GM21786 (cell line): Measurements from ENCODE around the gene NCK2.

Experiments used
- ATAC-seq: cut with Tn5 transposase; IDR thresholded peaks from one replicate; pipeline ENCODE4 v1.9.1; 2021; ENCODE audit not compliant: unreplicated experiment

Gene NCK2

DNA sequence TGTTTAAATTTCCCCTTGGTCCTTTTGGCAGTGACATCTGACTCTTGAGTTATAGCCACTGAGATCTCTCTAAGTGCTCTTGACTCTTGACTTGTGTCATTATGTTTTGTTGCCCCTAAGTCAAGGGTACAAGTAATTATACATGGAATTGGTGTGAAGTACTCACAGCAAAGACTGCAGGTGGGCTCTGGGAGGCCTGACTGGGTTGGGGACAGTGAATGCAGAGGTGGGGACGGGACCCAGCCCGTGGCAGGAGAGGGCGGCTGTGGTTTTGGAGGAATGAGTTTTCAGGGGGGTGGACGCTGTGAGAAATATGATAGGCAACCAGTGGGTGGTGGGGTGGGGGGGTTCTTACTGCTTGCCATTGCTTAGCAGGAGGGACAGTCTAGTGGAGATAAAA, 97.8 kb downstream of the NCK2 start:
- ATAC-seq: no peak

DNA sequence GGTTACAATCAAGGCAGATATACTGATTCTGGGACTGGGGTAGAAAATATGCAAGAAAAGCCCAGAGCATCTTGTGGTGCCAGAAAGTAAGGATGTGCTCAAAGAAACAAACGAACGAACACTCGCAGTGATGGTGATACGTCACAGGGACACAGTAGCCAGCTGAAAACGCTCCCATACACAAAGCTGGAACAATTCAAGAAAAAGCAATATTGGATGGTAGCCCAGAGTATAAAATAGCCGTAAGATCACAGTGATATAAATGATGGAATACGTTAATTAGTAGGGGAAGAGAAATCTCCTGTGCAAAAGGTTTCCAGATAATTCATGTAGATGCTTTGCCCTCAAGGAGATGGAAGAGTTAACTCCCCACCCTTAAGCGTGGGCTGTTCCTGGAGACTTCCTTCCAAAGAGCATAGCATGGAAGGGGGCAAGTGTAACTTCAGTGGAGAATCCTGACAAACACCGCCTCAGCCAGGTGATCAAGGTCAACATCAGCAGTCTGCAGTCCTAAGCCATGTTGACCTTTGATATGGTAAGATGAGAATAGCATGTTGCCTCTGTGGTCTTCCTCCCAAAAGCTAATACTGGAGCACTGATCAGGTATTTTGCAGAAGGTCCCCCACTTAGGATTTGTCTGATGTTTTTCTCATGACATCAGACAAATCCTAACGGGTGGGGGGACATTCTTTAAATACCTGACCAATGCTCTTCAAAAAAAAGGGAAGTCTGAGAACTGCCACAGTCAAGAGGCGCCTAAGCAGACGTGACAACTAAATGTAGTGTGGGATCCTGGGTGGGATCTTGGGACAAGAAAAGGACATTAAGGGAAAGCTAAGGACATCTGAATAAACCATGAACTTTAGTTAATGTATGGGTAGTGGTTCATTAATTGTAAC, 99.0 kb downstream of the NCK2 start:
- ATAC-seq: no peak

DNA sequence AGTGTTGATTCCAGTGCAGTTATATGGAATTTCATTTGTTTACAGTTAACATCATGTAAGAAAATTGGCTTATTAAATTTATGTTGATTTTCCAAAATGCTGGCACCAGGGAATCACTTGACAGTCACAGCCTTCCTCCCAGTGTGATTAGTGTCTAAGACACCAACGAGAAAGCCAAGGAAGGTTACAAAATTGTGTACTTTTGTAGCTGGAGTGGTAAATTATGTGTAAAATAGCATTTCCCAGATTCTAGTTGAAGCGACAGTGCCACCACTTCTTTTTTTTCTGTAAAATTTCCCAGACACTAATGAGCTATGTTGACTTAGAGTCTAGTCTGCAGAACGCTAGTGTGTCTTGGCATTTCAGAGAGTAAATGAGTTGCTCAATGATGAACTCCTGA, 101.3 kb downstream of the NCK2 start:
- ATAC-seq: no peak

DNA sequence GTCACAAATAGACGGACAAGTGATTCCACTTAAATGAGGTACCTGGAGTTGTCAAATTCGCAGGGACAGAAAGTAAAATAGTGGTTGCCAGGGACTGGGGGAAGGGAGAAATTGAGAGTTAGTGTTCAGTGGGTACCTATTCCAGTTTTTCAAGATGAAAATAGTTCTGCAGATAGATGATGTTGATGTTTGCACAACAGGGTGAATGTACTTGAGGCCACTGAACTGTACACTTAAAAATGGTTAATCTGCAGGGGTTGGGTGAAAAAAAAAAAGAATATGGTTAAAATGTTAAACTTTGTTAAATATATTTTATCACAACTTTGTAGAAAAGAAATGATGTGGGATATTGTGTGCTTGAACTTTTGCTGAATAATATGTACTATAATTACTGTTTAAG, 102.3 kb downstream of the NCK2 start:
- no peak for ATAC-seq

DNA sequence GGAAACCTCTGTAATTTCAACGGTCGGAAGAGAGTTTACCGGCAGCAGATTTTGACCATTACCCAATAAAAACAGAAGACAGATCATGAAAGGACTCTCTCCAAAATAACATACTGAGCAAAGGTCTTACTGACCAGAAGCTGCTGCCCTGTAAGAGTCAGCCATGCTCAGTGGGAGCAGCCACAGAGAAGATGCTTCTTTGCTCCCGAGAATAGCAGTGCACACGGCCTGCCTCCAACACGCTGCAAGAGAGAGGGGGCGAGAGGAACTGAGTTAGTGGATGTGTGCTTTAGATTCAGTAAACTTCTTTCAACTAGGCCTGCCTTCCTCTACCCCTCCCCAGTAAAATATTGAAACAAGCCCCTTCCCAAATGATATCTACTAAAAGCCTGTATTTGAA, 103.7 kb downstream of the NCK2 start:
- no peak for ATAC-seq

DNA sequence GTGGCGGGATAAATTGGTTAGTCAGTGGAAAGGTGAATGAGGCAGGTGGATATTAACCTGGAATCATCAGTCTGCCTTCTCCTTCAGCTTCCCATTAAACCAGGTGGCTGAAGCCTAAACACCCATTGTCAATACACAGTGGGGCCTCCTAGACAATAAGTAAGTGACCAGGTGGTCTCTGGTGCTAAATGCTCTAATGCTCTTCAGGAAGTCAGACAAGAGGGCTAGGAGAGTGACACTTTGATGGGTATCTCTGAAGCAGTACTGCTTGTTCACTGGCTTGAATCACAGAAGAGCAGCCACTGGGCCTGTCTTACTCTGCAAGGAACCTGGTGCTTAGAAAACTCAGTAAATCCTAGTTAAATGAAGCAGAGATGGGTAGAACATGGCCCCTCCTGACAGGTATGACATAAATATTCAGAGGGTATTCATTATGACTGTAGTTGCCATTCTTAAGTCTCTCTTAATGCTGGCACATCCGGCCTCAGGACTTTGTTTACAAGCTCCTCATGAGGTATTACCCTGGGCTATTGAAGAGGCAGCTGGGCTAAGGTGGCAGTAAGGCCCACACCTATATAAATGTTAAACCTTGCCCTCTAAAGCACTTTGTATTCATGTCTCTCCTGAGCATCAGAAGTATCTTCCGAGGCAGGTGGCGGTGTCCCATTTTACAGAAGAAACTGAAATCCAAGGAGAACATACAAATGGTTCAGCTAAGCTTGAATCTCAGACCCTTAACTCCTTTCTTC, 104.9 kb downstream of the NCK2 start:
- ATAC-seq: no peak

DNA sequence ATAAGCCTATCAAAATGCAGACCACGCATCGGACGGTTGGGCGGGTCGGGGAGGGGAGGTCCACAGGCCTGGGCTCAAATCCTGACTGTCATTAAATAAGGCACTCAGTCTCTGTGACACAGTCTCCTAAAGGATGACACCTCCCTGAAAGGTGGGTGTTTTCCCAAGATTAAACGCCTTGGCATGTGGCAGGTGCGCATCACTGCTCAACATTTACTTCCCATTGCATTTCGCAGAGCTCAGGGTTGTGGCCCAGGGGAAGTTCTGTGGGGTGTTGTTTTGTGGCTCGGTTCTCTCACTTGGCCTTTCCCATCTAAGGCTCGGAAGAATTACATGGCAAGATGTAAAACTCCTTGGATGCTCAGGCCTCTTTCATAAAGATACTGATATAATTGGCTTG, 107.4 kb downstream of the NCK2 start:
- no peak for ATAC-seq

DNA sequence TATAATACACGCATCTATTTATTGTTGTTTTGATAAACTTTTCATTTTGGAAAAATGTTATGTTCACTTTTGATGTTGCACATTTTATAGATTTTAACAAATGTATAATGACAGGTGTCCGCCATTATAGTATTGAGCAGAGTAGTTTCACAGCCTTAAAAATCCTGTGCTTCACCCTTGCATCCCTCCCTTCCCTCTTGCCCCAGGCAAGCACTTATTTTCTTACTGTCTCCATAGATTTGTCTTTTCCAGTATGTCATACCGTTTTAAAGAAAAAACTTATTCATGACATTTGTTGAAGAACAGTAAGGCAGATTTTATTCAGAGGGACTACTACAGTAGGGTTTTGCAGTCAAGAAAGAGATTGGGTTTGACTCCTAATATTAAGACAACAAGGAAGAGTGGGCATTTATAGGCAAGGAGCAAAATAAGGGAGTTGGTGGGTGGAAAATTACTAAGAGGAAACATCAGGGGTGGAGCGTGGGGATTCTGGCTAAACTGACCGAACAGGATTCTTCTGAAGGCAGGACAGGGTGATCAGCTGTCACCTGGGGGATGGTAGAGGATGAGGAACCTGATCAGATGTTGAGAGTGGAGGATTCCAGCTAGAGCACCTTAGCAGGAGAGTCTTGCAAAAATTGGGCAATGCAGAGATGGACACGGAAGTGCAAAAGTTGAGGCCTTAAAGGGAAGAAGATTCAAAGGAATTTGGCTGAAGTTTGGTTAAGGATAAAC, 108.8 kb downstream of the NCK2 start:
- no peak for ATAC-seq

DNA sequence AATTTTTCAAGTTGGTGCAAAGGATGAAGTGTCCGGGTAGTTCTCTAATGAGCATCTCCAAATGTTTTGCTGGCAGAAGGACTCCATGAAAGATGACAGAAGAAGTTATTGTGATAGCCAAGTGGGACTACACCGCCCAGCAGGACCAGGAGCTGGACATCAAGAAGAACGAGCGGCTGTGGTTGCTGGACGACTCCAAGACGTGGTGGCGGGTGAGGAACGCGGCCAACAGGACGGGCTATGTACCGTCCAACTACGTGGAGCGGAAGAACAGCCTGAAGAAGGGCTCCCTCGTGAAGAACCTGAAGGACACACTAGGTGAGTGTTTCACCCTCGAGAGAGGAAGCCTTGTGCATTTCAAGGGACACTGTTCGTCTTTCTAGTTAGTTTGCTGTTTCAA, 110.3 kb downstream of the NCK2 start:
- no peak for ATAC-seq

DNA sequence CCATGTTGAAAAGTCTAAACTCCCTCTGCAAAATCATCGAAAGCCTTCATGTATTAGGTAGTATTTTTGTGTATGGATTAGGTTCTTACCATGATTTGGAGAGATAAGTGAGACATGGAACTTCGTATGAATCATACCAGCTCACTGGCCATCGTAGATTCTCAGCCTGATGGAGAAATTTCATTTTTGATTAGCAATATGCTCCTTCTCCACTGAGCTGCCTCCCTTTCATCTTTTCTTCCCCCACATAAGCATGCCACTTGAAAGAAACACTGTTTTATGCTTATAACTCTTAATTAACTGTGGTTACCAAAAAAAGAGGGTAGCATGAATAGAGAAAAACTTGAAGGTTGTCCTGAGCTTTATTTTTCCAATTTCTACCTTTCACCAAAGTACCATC, 111.9 kb downstream of the NCK2 start:
- ATAC-seq: no peak

DNA sequence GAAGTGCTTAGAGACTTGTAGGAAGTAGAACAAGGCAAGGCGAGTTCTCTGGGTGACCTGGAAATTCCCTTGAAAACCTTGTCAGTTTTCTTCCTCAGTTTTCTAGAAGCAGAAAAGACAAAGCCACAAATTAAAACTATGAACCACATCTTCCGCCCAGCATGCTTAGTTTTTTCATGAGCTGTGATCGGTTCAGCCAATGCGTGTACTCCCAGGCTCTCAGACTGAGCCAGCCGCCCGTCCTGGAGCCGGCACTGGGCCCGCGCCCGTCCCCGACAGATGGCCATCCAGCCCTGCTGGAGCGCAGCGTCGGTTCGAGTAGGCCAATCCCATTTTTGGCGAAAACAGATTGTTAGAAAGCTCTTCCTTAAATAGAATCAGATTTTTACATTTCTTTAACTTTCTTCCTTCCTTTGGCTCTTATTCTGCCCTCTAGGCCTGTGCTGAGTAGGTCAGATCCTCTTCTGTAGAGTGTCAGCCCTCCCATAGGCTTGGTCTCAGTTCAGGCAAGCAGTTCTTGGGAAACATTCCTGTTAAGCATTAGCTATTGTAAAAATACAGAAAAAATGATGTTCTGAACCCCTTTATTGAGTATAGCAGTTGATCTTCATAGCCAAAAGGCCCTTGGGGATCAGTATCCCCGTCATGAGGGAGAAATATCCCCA, 112.5 kb downstream of the NCK2 start:
- ATAC-seq: no peak

DNA sequence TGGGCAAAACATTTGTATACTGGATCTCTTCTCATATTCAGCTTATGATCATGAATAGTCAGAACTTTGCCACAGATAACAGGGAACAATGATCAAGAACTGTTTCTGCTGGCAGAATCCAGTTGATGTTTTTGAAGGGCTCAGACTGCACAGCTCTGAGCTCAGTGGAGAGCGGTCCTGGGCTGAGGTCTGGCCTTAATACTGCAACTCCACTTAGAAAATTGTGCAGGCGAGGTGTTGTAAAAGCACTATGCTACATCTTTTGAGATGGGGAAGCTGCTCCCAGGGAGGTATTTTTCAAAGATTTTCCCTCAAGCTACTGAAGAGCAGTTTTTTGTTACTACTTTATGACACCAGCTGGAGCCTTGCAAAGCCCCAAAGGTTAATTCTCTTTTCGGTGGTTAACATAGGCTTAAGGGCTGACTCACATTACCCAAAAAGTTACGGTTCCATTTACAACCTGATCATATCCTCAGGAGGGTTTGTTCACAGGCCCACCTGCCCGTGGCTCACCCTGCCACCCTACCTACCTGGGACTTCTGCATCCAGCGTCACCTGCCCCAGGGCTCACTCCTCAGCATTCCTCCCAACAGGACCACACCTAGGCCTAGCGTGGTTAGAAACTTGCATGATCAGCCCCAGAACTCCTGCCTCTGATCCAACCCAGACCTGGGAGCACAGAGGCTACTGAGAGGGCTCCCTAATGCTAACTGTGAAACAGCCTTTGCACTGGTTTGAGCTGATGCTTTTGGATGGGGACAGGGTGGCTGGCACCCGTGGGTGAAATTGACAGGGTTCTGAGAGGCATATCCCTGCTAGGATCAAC, 114.4 kb downstream of the NCK2 start:
- peak; percentile 87 for ATAC-seq

DNA sequence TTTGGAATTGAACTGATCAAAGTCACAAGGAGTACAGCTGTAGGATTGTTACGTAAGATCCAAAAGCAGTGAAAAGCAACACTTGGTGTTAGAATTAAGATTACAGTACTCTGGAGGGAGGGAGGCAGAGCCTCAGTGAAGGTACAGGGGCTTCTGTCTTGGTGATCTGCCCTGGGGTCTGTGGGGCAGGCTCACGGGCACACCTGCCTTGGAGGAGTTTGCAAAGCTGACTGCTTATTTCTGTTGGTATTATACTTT, 114.9 kb downstream of the NCK2 start:
- ATAC-seq: no peak

DNA sequence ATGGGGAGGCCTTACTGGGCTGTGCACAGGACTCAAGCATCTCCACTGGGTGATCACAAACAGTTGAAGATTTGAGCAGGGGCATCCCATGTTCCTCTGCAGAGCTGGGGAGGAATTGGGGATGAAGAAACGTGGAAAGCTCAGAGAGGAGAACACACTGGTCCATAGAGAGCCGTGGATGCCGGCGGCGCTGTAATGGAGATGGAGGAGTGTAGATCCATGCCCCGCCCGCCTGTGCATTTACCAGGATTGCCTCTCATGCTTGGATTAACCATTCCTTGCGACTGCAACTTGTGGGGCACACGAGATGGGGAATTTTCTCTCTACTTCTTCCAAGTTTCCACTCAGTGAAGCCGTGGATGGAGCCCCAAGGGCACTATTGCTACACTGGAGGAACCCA, 115.9 kb downstream of the NCK2 start:
- ATAC-seq: no peak

DNA sequence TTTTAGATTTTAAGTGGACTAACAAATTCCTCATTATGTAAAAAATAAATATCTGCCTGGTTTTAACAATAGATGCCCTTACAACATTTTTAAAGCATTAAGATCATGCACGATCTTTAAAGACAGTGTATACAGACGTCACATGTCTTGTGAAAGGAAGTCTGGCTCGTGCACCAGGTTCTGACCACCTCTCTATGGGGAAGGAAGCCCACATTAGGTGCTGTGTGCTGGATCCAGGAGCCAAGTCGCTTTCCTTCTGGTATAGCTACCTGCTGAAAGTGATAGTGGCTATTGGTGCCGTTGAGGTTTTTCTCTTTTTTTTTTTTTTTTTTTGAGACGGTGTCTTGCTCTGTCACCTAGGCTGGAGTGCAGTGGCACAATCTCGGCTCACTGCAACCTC, 116.5 kb downstream of the NCK2 start:
- no peak for ATAC-seq

DNA sequence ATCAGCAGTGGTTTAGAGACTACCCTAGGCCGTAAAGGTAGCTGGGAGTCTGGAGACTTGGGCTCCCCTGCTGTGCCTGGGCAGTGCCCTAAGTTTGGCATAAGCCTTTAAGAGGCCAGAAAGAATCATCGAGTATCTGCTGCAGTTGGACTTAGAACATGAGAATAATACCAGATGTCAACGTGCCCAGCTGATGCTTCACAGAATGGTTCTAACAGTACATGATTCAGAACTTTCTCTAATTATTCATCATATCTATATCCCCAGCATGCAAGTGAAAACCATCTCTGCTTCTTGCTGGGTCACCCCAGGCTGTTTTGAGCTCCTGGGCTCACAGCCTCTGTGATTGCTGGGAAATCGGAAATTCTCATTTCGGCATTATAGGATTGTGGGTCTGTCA, 118.1 kb downstream of the NCK2 start:
- ATAC-seq: no peak

DNA sequence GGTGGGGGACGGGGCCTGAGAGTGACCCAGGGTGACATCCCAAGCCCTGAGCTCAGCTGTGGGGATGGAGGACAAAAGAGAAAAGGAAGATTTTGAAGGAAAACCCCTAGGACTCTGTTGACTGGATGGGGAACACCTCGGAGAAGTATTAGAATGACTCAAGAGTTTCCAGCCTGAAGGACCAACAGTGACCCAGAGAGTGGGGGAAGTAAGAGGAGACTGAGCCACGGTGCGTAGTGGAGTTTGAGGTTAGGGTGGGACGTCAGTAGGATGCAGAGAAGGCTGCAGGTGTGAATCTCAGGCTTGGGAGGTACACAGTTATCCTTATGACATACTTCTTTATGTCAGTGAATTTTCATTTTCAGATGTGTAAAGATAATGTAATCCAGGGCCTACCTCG, 119.5 kb downstream of the NCK2 start:
- peak; percentile 42 for ATAC-seq

DNA sequence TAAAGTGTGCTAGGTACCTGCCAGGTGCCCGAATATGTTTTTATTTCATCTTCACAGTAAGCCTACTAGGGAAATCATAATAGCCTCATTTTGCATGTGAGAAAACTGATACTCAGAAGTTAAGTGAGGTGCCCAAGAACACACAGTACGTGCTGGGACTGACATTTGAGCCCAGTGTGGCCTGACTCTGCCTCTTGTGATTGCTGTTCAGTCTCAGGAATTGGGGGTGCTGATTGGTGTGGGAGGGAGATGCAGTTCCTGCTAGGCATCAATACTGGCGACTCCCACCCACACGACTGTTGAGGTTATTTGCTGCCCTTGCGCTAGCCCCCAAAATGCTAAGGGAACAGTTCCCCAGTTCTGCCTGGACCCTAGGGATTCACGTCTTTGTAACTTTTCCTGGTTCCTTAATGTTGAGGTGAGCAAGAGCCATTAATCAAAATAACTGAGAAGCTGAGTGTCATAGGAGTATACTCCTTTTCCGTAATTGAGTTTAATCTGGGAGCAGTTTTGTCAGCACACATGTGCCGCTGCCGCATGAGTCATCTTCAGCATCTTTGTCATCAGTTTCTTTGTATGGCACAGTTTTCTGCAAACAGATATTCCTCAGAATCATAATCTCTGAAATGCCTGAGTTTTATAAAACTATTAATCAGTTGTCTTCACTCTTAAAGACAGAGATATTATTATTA, 120.7 kb downstream of the NCK2 start:
- ATAC-seq: no peak

DNA sequence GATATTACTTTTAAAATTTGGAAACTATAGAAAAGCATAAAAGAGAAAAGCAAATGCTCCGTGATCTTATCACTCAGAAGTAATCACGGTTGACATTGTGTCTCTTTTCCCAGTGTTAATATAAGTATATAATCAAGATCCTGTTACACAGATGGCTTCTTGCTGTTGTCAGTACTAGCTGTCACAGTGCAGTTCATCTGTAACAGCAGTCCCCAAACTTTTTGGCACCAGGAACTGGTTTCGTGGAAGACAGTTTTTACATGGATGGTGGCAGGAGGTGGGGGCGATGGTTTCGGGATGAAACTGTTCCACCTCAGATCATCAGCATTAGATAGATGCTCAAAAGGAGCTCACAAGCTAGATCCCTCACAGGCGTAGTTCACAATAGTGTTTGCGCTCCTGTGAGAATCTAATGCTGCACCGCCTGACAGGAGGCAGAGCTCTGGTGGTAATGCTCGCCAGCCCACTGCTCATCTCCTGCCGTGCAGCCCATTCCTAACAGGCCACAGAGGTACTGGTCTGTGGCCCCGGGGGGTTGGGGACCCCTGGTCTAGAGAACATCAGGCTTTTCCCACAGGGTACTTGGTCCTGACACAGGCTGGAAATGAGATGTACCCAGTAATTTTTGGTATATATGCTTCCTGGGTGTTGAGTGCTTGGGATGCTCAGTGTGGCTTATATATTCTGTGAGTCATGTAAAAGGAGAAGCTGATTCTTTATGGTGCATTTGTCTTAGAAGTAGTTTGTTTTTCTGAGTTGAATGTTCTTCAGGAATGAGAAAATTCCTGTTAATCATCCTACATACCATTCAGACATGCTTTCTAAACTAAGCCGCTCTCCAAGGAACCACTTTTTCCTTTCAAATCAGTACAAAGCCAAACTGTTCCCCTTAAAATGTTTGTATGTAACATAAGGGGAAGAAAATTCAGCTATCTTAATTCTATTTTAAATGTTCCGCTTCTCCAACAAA, 121.8 kb downstream of the NCK2 start:
- ATAC-seq: no peak
